Esophagus squamous epithelium (tissue), 5 donors: ENCODE results near the gene FARSA. TPM values are rescaled to one million over a fixed set of nuclear protein-coding genes. Genes with fewer than 3 reads are reported as not detected.

ENCODE experiments used
- DNase-seq: peaks from one replicate; lab custom pipeline; 2025; lab: John Stamatoyannopoulos, UW
- H3K27ac ChIP-seq, 4 donors: fragments of 200-600 bp; sonication (generic); one replicate each; pipeline ENCODE4 v1.5.1; 2016 to 2019; ENCODE audit warnings: mild to moderate bottlenecking in 1 of 4
- H3K27me3 ChIP-seq, 4 donors: fragments of 200-600 bp; sonication (generic); 1 replicate in 3 of 4; 2 replicates in 1 of 4; pipeline versions ENCODE4 v1.5.1 to v1.6.0; 2017 to 2021; ENCODE audit warnings: antibody characterized with exemption in 1 of 4
- H3K36me3 ChIP-seq, 3 donors: fragments of 200-600 bp; sonication (generic); one replicate each; pipeline ENCODE4 v1.5.1; 2016 to 2019
- H3K4me1 ChIP-seq, 3 donors: fragments of 200-600 bp; sonication (generic); one replicate each; pipeline ENCODE4 v1.5.1; 2017 to 2019
- H3K4me3 ChIP-seq, 4 donors: fragments of 200-600 bp; sonication (generic); 1 replicate in 3 of 4; 2 replicates in 1 of 4; pipeline ENCODE4 v1.5.1; 2016 to 2019; ENCODE audit warnings: mild to moderate bottlenecking in 2 of 4, moderate library complexity in 1 of 4
- H3K9me3 ChIP-seq, 3 donors: fragments of 200-600 bp; sonication (generic); one replicate each; pipeline ENCODE4 v1.5.1; 2016 to 2019
- POLR2A ChIP-seq, 4 donors: fragments of 450-650 bp; IDR thresholded peaks; one replicate each; pipeline ENCODE4 v1.6.1; 2017; ENCODE audit warnings: antibody characterized with exemption in 4 of 4, mild to moderate bottlenecking in 4 of 4, moderate library complexity in 3 of 4
- WGBS, 2 donors: methylation state at CpG; one replicate each; pipeline ENCODE4 v1.1.5; 2018; 5-methylcytosine and 5-hydroxymethylcytosine counted together
- intact Hi-C: fragments of 100-400 bp; cut with DNase I; formaldehyde crosslinking; loops from one replicate; pipeline ENCODE4 v1.15.0; 2022
- total RNA-seq, 4 donors: library from RNA; depleted of rRNA; stranded (reverse); fragments of >200 nt; gene quantifications; one replicate each; pipeline ENCODE4 v1.1.0, GENCODE V29; 2016
- TF ChIP-seq, protein P1 (sequence below), 6 experiments: fragments of 450-650 bp in 4 of 6; fragments of 200-600 bp in 2 of 6; sonication (generic) in 2 of 6; IDR thresholded peaks; one replicate each; pipeline ENCODE4 v1.5.1; 2016 to 2019; ENCODE audit warnings: antibody characterized with exemption in 6 of 6, mild to moderate bottlenecking in 4 of 6, moderate library complexity in 4 of 6
- donor health status: DM: yes; HTN: yes; CAD: no.

FARSA gene
- total RNA-seq, 4 donors from 2014 or later = 47.7 to 53.8 (median 51.0) TPM

DNA sequence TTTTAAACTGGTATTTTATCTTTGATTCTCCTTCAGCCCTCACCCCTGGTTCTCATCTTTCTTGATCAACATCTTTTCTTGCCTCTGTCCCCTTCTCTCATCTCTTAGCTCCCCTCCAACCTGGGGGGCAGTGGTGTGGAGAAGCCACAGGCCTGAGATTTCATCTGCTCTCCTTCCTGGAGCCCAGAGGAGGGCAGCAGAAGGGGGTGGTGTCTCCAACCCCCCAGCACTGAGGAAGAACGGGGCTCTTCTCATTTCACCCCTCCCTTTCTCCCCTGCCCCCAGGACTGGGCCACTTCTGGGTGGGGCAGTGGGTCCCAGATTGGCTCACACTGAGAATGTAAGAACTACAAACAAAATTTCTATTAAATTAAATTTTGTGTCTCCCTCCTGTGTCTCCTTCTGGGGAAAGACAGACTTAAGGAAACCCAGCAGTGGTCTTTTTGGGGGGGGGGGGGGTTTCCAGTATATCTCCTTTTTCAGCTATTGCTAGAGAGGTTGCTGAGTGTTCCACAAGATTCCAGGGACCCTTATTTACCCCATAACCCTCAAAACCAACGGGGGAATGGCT, 10.7 kb upstream of the FARSA start:
- Histone ChIP-seq H3K4me3 (no peak overlapping the region), H3K27ac (peak overlapping the region; percentile 98 to 100 (median 99)), H3K27me3 (no peaks in the 10 kb centered on the region), H3K36me3 (peaks cover 39 to 76% (median 52%) of the 10 kb centered on the region in 3 donors), H3K9me3 (no peaks in the 10 kb centered on the region), H3K4me1 (peaks cover 39 to 92% (median 51%) of the 10 kb centered on the region in 3 donors)
- TF ChIP-seq, protein P1, sequence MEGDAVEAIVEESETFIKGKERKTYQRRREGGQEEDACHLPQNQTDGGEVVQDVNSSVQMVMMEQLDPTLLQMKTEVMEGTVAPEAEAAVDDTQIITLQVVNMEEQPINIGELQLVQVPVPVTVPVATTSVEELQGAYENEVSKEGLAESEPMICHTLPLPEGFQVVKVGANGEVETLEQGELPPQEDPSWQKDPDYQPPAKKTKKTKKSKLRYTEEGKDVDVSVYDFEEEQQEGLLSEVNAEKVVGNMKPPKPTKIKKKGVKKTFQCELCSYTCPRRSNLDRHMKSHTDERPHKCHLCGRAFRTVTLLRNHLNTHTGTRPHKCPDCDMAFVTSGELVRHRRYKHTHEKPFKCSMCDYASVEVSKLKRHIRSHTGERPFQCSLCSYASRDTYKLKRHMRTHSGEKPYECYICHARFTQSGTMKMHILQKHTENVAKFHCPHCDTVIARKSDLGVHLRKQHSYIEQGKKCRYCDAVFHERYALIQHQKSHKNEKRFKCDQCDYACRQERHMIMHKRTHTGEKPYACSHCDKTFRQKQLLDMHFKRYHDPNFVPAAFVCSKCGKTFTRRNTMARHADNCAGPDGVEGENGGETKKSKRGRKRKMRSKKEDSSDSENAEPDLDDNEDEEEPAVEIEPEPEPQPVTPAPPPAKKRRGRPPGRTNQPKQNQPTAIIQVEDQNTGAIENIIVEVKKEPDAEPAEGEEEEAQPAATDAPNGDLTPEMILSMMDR (IDR thresholded peaks at IDR 0.05) = no peak
- no peak for TF ChIP-seq POLR2A (IDR thresholded peaks at IDR 0.05)
- DNase-seq = no peak
- WGBS, 2 donors = 37 to 65% methylated on average over 2 of the region's 2 CpGs
- intact Hi-C loops = no loop called here

DNA sequence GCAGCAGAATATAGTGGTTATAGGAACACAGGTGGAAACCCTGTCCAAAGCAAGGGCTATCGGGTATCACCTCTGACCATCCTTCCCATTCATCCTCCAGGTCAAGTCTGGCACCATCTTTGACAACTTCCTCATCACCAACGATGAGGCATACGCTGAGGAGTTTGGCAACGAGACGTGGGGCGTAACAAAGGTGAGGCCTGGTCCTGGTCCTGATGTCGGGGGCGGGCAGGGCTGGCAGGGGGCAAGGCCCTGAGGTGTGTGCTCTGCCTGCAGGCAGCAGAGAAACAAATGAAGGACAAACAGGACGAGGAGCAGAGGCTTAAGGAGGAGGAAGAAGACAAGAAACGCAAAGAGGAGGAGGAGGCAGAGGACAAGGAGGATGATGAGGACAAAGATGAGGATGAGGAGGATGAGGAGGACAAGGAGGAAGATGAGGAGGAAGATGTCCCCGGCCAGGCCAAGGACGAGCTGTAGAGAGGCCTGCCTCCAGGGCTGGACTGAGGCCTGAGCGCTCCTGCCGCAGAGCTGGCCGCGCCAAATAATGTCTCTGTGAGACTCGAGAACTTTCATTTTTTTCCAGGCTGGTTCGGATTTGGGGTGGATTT, 10.0 kb upstream of the FARSA start:
- Histone ChIP-seq H3K4me3 (no peak overlapping the region), H3K27ac (peak overlapping the region in 2 of 4 donors; percentile 25 to 98), H3K27me3 (no peaks in the 10 kb centered on the region), H3K9me3 (no peaks in the 10 kb centered on the region), H3K4me1 (peaks cover 39 to 89% (median 51%) of the 10 kb centered on the region in 3 donors), H3K36me3 (peaks cover 32 to 70% (median 46%) of the 10 kb centered on the region in 3 donors)
- DNase-seq = no peak
- intact Hi-C loops = no loop called here
- 63 to 69% methylated on average over 17 of the region's 18 CpGs for WGBS, 2 donors
- no peak for TF ChIP-seq POLR2A (IDR thresholded peaks at IDR 0.05)
- TF ChIP-seq, protein P1 (IDR thresholded peaks at IDR 0.05) = no peak

DNA sequence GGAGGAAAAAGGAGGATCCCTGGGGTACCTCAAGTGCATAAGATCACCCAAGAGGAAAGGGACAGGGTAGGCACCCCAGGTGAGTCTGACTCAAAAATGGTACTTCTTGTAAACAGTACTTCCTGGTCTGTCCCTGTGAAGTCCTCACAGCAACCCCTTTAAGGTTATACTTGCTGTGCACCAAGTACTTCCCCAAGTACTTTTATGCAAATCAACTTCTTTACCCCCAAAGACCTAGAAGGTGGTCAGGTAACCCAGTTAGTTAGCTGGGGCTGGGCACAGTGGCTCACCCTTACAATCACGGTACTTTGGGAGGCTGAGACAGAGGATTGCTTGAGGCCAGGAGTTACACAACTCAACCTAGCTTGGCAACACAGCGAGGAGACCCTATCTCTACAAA, 7.4 kb upstream of the FARSA start:
- Histone ChIP-seq H3K9me3 (no peaks in the 10 kb centered on the region), H3K4me1 (peaks cover 35 to 75% (median 39%) of the 10 kb centered on the region in 3 donors), H3K27ac (peak overlapping the region in 2 of 4 donors; percentile 98), H3K4me3 (peak overlapping the region in 1 of 4 donors; percentile 97), H3K27me3 (no peaks in the 10 kb centered on the region), H3K36me3 (peaks cover 23 to 58% (median 35%) of the 10 kb centered on the region in 3 donors)
- DNase-seq = no peak
- intact Hi-C loops = no loop called here
- TF ChIP-seq POLR2A (IDR thresholded peaks at IDR 0.05) = no peak
- TF ChIP-seq, protein P1 (IDR thresholded peaks at IDR 0.05) = no peak
- 44 to 59% methylated on average over 2 of the region's 2 CpGs for WGBS, 2 donors

DNA sequence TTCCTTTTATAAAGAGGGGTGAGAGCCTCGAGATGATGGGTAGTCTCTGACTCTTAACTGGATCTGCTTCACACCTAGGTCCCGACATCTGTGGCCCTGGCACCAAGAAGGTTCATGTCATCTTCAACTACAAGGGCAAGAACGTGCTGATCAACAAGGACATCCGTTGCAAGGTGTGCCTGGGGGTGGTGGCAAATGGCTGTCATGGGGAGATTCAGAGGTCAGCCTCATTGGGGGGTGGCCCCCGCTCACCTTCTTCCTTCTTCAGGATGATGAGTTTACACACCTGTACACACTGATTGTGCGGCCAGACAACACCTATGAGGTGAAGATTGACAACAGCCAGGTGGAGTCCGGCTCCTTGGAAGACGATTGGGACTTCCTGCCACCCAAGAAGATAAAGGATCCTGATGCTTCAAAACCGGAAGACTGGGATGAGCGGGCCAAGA, 6.5 kb upstream of the FARSA start:
- H3K4me3 ChIP-seq = peak overlapping the region in 3 of 4 donors; percentile 97 to 99 (median 98)
- 33 to 39% methylated on average over 4 to 6 of the region's 10 CpGs for WGBS, 2 donors
- peak overlapping the region; percentile 25 to 98 (median 97) for H3K27ac ChIP-seq
- no peaks in the 10 kb centered on the region for H3K27me3 ChIP-seq
- intact Hi-C loops = no loop called here
- peaks cover 33 to 70% (median 36%) of the 10 kb centered on the region in 3 donors for H3K4me1 ChIP-seq
- TF ChIP-seq, protein P1 (IDR thresholded peaks at IDR 0.05) = no peak
- no peak for TF ChIP-seq POLR2A (IDR thresholded peaks at IDR 0.05)
- peaks cover 23 to 56% (median 35%) of the 10 kb centered on the region in 3 donors for H3K36me3 ChIP-seq
- H3K9me3 ChIP-seq = no peaks in the 10 kb centered on the region
- DNase-seq = no peak
